Kidney (tissue), 14 donors: Measurements from ENCODE around the gene TRPM4. TPM values are rescaled to one million over a fixed set of nuclear protein-coding genes. Genes with fewer than 3 reads are reported as not detected.

Experiments
- DNase-seq, 5 donors: peaks; one replicate each; pipeline ENCODE4 v3.0.0-alpha.2; 2013 to 2020
- FAIRE-seq: peaks from 2 replicates; lab custom pipeline; 2012; peaks lifted over from hg19 to GRCh38; lab: Jason Lieb, UNC
- H3K27ac ChIP-seq, 2 donors: one replicate each; pipeline ENCODE4 v1.7.0; 2013; ENCODE audit warnings: low read depth in 2 of 2, low read length in 2 of 2, inconsistent platforms in 1 of 2
- H3K27me3 ChIP-seq: one replicate; pipeline ENCODE4 v1.7.1; 2013; ENCODE audit warnings: low read length, inconsistent platforms; ENCODE audit not compliant: control insufficient read depth, insufficient read depth
- H3K36me3 ChIP-seq, 3 donors: one replicate each; pipeline versions ENCODE4 v1.7.0 to v1.7.1; 2013; ENCODE audit warnings: low read length in 3 of 3, control low read depth in 1 of 3, inconsistent platforms in 1 of 3; ENCODE audit not compliant: insufficient read depth in 3 of 3, control insufficient read depth in 2 of 3
- H3K4me1 ChIP-seq, 3 donors: one replicate each; pipeline versions ENCODE4 v1.7.0 to v1.7.1; 2013; ENCODE audit warnings: low read length in 3 of 3, inconsistent platforms in 1 of 3, low read depth in 1 of 3; ENCODE audit not compliant: control insufficient read depth in 2 of 3, insufficient read depth in 2 of 3
- H3K4me3 ChIP-seq, 3 donors: one replicate each; pipeline versions ENCODE4 v1.7.0 to v1.8.1; 2013; ENCODE audit warnings: low read length in 3 of 3, control low read depth in 1 of 3, inconsistent platforms in 1 of 3
- H3K9ac ChIP-seq, 3 donors: one replicate each; pipeline versions ENCODE4 v1.7.0 to v1.7.1; 2013; ENCODE audit warnings: low read length in 3 of 3, control low read depth in 1 of 3, inconsistent platforms in 1 of 3
- H3K9me3 ChIP-seq, 3 donors: one replicate each; pipeline versions ENCODE4 v1.7.0 to v1.7.1; 2013; ENCODE audit warnings: low read length in 3 of 3, control low read depth in 1 of 3, inconsistent platforms in 1 of 3; ENCODE audit not compliant: control insufficient read depth in 2 of 3, insufficient read depth in 1 of 3
- CTCF ChIP-seq: IDR thresholded peaks from 3 replicates; pipeline ENCODE4 v1.5.1; 2012; ENCODE audit warnings: mild to moderate bottlenecking, moderate library complexity, borderline replicate concordance; ENCODE audit not compliant: insufficient read depth; ENCODE audit errors: extremely low read depth
- intact Hi-C: fragments of 100-400 bp; cut with DNase I; formaldehyde crosslinking; loops from one replicate; pipeline ENCODE4 v1.11.1; 2022
- polyA plus RNA-seq: library from polyadenylated mRNA; stranded (reverse); fragments of 350-450 nt; fragmentation: Illumina TruSeq; extraction: RNeasy Lipid Tissue Mini Kit (QIAGEN cat#74804); gene quantifications from one replicate; pipeline ENCODE4 v1.2.3, GENCODE V29; 2014; ENCODE audit warnings: low read depth, low replicate concordance; ENCODE audit not compliant: insufficient read depth
- total RNA-seq: library from RNA; stranded (reverse); fragmentation: NEBNext Ultra II Directional; extraction: Animal tissue kit (Norgen Biotek cat#: 25700); gene quantifications from one replicate; pipeline ENCODE4 v1.2.1, GENCODE V29; 2021
- donor health status: control.
- donor health status: control.
- donor health status: control.
- donor health status: control.
- donor health status: control.
- donor health status: DM: yes; HTN: yes; CAD: no.
- donor health status: Normal renal cell carcinoma (clear cell type).

The TRPM4 gene
- total and polyA plus RNA-seq, 2 donors from 2014 or later, result 47.6 to 89.1 TPM

GRCh38 chr19:49109569-49110233 is 47.9 kb upstream of the TRPM4 start:
- H3K9ac ChIP-seq, result no peak overlapping the region
- H3K36me3 ChIP-seq, result peaks cover 2 to 27% (median 21%) of the 10 kb centered on the region in 3 donors
- H3K4me1 ChIP-seq, result peaks cover 0 to 5% (median 3%) of the 10 kb centered on the region in 3 donors
- H3K4me3 ChIP-seq, result no peak overlapping the region
- no peak for TF ChIP-seq CTCF
- intact Hi-C loops, result loop anchor here (10.0 kb wide), 1 partner anchor 105 kb away; no protein-coding TSS in a partner anchor
- no peak overlapping the region for H3K27ac ChIP-seq
- FAIRE-seq (no peak), DNase-seq (no peak)
- no peaks in the 10 kb centered on the region for H3K27me3 ChIP-seq
- no peaks in the 10 kb centered on the region for H3K9me3 ChIP-seq

- Histone ChIP-seq H3K36me3 (peaks cover 0 to 18% (median 15%) of the 10 kb centered on the region in 3 donors), H3K9me3 (no peaks in the 10 kb centered on the region), H3K27ac (no peak overlapping the region), H3K4me1 (peaks cover 0 to 5% (median 3%) of the 10 kb centered on the region in 3 donors), H3K27me3 (no peaks in the 10 kb centered on the region), H3K9ac (no peak overlapping the region), H3K4me3 (no peak overlapping the region)
- intact Hi-C loops, result no loop called here
- FAIRE-seq, result no peak
- DNase-seq, result no peak
- no peak for TF ChIP-seq CTCF
These were observed 47.0 kb upstream of the TRPM4 start for GRCh38 chr19:49110567-49110966.

- no peak for FAIRE-seq
- intact Hi-C loops, result no loop called here
- H3K4me1 ChIP-seq, result peaks cover 0 to 5% (median 3%) of the 10 kb centered on the region in 3 donors
- no peaks in the 10 kb centered on the region for H3K27me3 ChIP-seq
- no peaks in the 10 kb centered on the region for H3K9me3 ChIP-seq
- no peak overlapping the region for H3K4me3 ChIP-seq
- no peak overlapping the region for H3K9ac ChIP-seq
- DNase-seq, result no peak
- peaks cover 0 to 13% (median 12%) of the 10 kb centered on the region in 3 donors for H3K36me3 ChIP-seq
- H3K27ac ChIP-seq, result no peak overlapping the region
- no peak for TF ChIP-seq CTCF
These were observed 46.2 kb upstream of the TRPM4 start for GRCh38 chr19:49111218-49111998.
